Esophagus mucosa (tissue), 1 donor: ENCODE results near the gene ANKRD29. TPM values are rescaled to one million over a fixed set of nuclear protein-coding genes. Genes with fewer than 3 reads are reported as not detected.
A peak's percentile ranks its signal among the peaks of the same experiment; 100 is the strongest.

Experiments used
- ATAC-seq: fragments of 200-7000 bp; cut with Tn5 transposase; one replicate; pipeline ENCODE4 v1.9.1; 2020
- total RNA-seq: library from RNA; stranded (reverse); gene quantifications from one replicate; pipeline ENCODE4 v1.2.4, GENCODE V29; 2023
- donor health status: DM: yes; HTN: yes; CAD: no.

ANKRD29 gene
- total RNA-seq, 1 donor from 2014 or later = 11.2 TPM

DNA sequence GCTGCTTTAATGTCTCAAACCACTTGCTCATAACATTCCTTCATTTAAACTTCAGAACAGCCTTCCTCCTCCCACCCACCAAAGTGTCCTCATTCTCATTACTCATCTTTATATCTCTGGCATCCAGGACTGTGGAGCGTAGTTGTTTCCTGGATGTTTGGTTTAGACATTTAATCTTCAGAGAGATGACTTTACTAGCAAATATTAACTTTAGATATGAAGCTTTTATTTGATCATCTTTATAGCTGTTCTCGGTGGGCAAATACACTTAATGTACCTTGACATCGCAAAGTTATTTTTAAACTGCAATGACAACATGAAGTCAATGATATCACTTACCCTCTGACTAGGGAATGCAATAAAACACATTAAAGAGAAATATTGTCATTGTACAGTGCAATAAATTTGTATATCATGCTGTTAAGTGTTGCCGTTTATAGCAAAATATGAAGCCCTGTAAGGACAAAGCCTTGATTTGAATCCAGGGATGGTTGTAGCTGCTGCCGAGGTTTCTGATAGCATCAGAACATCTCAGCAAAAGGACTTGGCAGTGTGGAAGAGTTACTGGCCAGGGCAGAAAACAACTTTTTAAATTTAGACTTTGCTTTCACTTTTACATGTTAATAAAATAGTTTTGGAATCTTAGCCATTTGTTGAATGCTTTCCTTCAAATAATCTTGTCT lies 21.9 kb upstream of the ANKRD29 start:
- ATAC-seq = no peak

DNA sequence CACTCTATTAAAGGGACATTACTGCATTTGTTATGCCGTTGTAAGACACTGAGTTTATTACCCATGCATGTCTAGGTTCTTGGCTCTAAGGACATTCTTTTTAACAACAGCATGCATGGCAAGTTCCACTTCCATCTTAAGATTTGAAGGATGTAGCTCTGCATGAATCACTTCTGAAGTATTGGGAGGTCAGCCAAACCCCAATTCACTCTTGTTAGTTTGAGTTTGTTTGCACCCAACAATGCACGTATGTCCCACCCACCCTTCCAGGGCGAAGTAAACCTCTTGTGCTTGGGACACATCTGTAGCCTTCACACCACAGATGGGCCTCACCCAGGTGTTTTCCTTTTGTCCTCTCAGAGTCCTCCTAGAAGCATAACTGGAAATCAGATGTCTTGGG lies 21.0 kb upstream of the ANKRD29 start:
- no peak for ATAC-seq

DNA sequence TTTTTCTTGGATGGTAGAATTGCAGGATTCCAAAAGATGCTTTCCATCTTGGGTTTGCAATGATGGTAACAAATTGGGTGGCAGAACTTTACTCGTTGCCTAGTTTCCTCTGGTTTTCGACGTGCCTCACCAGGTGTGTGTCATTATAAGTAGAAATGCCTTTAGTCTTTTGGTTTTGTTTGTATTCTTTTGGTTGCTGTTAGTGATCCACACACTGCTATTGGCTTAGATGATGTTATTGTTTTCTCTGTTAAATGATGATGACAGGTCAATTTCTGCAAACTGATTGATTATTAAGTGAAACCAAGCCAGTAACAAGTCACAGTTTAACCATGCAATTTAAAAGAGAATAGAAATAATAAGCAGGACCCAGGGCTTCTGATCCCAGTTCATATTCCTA lies 20.4 kb upstream of the ANKRD29 start:
- no peak for ATAC-seq

DNA sequence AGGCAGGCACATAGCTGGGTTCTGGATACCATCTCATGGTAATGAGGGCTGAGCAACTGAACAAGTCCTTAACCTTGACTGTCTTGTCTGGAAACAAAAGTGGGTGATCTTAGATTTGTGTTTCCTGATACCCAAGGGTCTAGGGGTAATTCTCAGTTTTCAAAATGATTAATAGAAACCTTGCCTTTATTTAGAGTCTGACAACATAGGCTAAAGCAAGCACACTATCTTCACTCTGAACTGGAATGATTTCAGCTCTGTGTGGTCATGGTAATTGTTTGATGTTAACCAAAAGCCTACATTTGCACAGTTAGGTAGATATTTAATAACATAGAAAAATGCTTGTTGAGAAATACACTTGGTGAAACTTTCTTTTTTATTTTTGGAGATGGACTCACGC lies 19.8 kb upstream of the ANKRD29 start:
- peak; percentile 22 for ATAC-seq

DNA sequence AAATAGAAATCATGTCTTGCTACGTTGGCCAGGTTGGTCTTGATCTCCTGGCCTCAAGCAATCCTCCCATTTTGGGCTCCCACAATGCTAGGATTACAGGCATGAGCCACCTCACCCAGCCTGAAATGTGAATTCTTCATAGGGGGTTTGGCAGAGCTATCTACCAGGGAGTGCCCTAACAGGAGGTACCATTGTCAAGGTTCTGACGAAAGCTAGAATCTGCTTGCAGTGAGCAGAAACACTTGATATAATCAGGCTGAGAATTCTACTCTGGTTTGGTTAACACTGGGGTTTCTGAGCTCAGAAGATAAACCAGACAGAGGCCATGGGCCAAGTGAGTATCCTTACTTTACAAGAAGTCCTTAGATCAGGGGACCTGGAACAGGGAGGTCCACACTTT lies 19.3 kb upstream of the ANKRD29 start:
- ATAC-seq = peak; percentile 56

DNA sequence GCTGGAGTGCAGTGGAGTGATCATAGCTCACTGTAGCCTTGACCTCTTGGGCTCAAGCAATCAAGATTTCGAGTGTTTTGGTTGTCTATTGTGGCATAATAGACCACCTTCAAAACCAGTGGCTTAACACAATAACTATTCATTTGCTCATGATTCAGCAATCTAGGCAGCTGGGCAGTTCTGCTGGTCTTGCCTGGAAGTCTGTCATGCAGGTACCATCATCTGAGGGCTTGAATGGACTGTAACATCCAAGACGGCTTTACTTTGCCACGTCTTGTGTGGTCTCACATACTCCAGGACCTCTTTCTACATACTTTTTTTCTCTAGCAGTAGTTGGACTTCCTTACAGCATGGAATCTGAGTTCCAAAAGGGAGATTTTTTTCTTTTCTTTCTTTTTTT lies 13.2 kb upstream of the ANKRD29 start:
- no peak for ATAC-seq

DNA sequence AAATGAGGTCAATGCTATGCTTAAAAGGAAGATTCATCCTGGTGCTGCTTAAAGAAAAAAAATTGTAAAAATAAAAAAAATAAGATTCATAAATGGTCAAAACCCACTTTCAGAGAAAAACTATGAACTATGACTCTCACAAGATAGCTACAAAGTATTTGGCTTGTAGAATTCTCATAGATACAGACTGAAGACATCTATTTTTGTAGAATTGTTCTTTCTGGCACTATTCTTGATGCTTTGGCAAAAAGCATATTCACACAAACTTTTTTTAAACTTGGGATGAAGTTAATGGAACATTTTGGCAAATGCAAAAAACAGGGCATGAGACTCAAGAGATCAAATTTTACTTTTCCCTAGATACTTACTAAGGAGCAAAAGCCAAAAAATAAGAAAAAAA lies 12.5 kb upstream of the ANKRD29 start:
- ATAC-seq = no peak

DNA sequence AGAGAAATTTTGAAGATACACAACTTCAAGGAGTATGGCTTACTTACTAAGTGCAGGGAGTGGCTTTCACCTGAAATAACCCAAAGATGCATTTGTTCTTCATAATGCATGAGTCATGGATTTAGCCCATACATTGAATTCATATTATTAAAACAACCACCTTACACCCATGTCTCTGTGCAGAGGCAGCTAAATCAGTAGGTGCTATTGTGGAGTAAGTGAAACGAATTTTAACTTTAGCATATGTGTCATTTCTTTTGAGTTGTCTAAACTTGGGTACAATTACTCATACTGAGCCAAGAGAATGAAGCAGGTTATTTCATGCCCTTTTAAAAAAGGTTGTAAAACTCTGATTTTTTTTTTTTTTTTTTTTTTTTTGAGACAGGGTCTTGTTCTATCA lies 11.0 kb upstream of the ANKRD29 start:
- peak; percentile 93 for ATAC-seq

DNA sequence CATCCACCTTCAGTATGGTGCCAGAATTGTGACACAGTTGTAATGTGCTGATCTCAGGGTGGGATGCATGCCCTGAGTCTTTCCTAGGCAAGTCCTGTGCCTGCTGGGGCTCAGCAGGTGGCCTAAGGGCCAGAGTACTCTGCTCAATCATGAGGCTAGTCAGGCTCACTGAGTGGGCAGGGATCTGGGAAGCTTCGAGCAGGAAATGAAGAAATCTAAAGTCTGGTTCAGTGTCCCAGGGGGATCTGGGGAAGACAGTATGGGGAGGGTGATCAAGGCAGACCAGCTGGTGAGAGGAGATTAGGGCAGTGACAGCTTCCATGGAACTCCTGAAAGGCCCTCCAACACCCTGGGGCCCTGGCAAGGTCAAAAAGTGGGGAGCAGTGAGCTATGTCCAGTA lies 8.9 kb upstream of the ANKRD29 start:
- no peak for ATAC-seq

DNA sequence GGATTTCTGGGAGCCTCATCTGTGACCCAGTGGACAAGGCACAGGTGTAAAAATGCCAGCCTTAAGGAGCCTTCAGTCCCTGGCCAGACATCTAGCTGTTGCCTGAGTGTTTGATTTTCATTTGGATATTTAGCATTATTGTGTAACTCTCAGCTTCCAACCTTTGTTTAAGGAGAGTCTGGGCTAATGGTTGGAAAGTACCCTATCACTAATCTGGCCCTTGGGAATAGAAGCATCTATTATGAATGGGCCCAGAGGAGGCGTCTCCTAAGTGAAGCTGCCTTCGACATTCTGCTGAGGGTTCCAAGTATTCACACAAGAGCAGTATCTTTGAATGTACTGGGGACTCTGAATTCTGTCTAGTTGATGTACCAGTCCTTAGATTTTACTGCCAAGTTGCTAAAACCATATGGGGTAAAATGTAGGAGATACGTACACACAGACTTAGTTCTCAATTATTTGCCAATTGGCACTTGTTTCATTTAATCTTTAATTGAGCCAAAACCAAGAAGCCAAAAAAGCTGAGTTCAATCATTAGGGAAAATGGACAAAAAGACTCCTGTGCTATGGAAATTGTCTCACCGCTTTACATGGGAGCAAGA lies 7.2 kb upstream of the ANKRD29 start:
- no peak for ATAC-seq

DNA sequence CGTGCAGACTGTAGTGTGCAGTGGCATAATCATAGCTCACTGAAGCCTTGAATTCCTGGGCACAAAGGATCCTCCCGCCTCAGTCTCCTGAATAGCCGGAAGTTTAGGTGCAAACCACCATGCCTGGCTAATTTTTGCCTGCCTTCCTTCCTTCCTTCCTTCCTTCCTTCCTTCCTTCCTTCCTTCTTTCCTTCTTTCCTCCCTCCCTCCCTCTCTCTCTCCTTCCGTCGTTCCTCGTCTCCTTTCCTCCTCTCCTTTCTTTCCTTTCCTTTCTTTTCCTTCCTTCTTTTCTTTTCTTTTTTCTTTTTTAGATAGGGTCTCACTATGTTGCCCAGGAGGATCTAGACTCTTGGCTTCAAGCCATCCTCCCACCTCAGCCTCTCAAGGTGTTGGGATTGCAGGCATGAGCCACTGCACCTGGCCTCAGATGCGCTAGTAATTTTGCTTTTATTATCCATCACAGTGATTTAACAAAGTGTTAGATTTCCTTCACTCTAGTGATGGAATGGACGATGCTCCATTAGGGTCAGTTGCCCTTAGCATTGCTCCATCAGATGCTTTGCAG lies 6.6 kb upstream of the ANKRD29 start:
- ATAC-seq = no peak

DNA sequence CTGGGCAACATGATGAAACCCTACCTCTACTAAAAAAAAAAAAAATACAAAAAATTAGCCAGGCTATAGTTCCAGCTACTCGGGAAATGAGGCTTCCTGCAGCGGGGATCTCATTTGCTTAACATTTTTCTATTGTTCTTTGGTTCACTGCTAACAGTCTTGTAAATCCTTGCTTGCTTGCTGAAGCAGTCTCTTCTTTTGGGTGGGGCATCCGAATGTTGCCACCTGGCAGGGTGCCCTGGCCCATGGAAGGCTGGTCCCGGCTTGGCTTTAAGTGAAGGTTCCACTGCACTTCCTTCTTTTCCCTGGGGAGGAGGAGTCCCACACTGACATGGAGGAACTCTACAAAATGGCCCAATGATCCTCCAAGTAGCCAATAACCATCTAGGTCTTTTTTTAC lies 6.0 kb upstream of the ANKRD29 start:
- ATAC-seq = peak; percentile 58

DNA sequence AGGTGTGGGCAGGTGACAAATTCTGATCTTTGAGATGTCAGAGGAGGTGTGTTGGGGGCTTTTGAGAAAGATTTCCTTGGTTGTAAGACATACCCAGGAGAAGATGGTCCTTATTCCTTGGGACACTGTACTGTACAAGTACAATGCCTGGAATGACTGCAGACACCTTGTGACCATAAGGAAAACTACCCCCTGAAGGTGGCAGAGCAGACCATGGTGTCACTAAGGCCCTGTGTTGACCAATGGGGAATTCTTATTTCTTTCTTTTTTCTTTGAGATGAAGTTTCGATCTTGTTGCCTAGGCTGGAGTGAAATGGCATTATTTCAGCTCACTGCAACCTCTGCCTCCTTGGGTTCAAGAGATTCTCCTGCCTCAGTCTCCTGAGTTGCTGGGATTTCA lies 4.4 kb upstream of the ANKRD29 start:
- no peak for ATAC-seq

DNA sequence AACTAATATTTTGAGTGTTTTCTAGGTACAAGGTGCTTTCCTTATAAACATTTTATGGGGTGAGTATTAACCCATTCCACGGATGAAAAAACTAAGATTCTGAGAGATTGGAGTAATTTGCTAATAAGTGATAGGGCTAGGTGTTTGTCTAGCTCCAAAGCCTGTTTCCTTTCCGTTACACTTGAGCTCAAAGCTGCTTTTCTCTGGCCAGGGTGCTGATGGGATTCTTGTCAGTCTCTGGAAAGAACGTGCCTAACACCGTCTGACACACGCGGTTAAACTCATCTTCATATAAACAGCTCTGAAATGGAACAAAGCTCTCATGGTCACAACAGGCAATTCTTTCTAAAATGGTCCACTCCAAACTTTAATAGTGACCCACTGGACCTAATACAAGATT lies 2.0 kb upstream of the ANKRD29 start:
- no peak for ATAC-seq

DNA sequence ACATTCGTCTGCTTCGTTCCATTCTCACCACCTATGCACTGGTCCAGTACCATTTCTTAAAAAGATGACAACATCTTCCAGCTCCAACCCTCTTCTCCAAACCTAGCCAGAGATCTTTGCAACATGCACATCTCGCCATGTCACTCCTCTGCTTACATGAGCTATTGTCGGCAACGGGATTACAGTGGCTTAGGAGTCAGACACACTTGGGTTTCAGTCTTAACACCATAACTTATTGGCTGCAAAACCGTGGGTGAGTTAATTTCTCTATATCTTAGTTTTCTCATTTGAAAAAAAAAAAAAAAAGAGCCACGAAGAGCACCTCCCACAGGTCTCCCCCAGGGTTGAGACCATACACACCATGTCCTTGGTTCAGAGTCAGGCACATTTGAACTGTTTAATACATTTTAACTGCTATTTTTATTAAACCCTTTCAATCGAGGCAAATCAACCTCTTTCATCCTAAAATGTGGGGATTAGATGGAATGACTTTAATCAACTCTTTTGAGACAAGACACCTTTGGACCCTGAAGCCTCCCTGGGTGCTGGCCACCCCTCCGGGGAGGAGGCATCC lies 889 bp downstream of the ANKRD29 start:
- ATAC-seq = peak; percentile 49

DNA sequence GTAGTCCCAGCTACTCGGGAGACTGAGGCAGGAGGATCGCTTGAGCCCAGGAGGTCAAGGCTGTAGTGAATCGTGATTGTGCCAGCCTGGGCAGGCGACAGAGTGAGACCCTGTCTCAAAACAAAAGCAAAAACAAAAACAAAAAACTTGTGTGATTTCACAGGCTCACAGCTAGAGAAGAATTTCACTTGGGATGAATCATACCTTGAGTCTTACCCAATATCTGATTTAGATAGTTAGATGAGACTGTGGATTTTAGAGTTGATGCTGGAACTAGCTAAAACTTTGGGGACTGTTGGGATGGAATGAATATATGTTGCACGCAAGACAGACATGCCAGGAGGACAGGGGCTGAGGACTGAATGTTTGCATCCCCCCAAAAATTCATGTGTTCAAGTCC lies 4.4 kb downstream of the ANKRD29 start:
- no peak for ATAC-seq

DNA sequence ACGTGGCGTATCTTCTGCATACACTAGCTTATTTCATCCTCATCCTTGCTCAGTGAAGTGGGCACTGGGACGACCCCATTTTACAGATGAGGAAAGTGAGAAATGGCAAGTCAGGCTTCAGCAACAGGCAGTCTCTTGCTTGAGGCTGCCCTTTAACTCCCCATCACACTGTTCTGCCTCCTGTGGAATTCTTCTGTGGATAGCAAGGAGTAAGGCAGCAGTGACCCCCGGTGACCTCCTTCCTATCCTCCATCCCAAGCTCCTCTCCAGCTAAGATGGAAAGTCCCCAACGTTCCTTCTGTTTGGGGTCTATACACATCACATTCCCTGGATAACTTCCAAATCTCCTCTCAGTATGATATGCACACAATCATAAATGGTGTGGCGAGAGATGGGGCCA lies 10.5 kb downstream of the ANKRD29 start:
- ATAC-seq = no peak

DNA sequence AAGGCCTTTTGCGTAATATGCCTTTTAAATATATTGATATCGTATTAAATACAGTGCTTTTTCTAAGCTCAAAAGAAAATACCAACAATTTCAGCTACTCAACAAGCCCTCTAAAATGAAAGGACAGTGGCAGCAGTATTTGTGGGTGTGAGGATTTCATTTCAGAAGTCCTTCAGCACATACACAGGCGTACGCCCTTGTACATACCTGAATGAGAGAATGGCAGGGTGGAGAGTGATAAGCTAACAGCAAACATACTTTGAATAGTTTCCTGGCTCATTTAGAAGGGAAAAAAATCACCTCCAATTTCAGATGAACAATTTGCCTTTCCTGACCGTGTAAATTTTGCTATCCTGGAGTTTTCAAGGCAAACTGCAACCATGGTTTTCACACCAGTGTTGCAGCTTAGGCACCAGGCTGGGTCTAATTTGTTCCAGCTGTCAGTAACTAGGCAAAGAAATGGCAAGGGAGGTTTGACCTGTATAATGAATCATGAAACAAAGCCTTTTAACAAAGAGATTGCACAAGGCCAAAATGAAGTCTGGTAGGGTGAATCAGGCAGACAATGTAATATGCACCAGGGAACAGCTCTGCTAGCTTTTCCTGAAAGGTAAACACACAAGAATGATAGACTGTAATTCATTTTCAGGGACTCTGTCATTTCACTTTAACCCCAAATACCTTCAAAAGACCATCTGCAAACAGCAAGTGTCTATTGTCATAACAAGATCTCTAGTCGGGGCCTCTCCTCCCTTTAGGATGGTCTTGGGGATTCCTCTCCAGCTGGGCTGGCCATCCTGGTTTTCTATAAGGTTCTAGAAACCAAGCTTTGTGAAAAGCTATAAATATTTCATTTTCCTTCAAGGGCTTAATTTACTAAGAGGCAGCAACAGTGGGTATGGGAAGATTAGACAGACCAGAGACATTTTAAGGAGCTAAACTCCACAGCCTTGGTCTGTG lies 11.5 kb downstream of the ANKRD29 start:
- ATAC-seq = peak; percentile 96

DNA sequence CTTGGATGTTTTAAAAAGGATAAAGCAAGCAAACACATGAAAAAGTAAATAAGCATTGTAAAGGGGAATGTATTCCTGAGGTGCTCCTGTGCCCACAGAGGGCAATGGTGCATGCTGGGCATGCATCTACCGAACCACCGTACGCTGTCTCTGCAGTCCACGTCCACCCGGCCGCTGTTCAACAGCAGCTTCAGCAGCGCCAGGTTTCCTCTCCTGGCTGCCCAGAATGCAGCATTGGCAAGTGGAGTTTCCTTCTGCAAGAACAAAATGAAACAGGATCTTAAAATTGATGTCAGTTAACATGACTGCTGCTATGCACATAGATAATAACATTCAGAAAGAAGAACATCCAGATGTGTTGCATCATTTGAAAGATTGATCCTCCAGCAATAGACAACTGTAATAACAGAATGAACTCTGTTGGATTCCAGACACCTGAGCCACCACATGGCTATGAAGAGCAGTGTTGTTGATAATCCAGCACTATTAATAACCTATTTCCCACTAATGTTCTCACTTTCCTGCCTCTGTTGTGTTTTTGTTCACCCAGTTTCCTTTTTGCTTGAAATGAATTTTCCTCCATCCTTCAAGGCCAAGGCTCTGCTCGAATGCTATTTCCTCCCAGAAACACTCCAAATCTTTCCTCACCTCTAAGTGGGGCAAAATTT lies 13.6 kb downstream of the ANKRD29 start:
- no peak for ATAC-seq

DNA sequence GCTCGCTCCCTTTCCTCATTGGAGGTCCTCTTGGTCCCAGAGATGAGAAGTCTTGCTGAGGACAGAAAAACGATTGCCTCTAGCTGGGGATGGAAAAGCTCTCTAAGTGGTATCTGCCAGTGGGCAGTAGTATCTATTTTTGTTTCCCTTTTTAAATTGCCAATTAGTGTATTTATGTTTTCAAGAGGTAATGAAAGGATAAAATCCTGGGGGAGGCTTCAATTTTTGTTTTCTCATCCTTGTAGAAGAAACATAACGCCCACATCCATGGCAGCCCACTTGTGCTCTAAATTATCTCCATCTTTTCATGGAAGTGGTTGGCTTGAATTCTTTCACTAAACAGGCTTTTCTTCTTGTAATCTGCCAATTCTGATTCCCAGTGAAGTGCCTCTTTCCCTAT lies 14.3 kb downstream of the ANKRD29 start:
- no peak for ATAC-seq

DNA sequence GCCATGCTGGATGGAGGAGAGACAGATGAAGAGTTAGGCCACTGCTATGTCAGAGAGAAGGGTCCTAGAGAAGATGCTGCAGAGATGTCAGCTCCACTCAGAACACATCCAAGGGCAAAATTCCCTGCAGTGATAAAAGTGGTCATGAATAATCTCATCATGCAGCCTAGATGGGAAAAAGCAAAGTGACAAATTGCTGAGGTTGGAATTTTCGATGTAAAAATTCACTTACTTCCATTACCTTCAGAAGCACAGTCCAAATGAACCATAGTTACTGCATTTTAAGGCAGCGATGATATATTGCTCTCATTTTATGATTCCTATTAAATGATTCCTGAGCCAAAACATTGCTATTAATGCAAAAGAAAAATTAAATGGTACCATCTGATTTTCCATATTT lies 16.4 kb downstream of the ANKRD29 start:
- ATAC-seq = no peak

DNA sequence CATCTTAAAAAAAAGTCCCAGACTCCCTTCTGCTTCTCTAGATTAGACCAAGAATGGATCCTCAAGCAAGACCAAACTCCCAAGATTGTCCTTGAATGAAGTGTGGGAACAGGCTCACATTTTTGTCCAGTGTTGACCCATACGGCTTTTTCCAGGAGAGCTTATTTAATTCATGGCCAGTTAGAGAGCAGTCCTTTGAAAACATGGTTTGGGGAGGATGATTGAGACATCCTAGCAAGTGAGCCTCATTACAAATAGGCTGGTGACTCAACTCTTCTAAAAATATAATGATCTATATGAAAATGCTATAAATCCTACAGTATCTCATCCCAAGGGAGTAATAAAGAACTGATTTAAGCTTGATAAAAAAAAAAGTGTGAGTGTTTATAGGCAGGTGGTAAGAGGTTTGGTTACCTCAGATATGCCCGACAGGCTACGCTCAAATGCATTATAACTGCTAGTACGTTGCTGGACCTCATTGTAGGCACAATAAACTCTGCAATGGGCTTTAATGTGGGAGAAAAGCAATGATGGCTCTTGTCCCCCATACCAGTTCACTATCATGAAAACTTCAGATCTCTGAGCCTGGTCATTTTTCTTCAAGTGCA lies 17.0 kb downstream of the ANKRD29 start:
- ATAC-seq = no peak
